Vagina (tissue), 2 donors: Measurements from ENCODE around the gene OR2V1. TPM values are rescaled to one million over a fixed set of nuclear protein-coding genes. Genes with fewer than 3 reads are reported as not detected.

Experiments
- DNase-seq, 2 donors: peaks; one replicate each; pipeline ENCODE4 v3.0.0-alpha.2; 2017; ENCODE audit errors: extremely low spot score in 2 of 2
- H3K27ac ChIP-seq: fragments of 200-600 bp; sonication (generic); one replicate; pipeline ENCODE4 v1.5.1; 2019
- H3K27me3 ChIP-seq: fragments of 200-600 bp; sonication (generic); one replicate; pipeline ENCODE4 v1.5.1; 2019
- H3K36me3 ChIP-seq, 2 donors: fragments of 200-600 bp; sonication (generic); one replicate each; pipeline ENCODE4 v1.5.1; 2017 to 2019
- H3K4me1 ChIP-seq: fragments of 200-600 bp; sonication (generic); one replicate; pipeline ENCODE4 v1.5.1; 2019
- H3K4me3 ChIP-seq, 2 donors: fragments of 200-600 bp; sonication (generic); 1 replicate in 1 of 2; 2 replicates in 1 of 2; pipeline ENCODE4 v1.5.1; 2016 to 2019
- H3K9me3 ChIP-seq: fragments of 200-600 bp; sonication (generic); one replicate; pipeline ENCODE4 v1.5.1; 2019
- CTCF ChIP-seq, 3 experiments: fragments of 450-650 bp in 2 of 3; fragments of 200-600 bp in 1 of 3; sonication (generic) in 1 of 3; IDR thresholded peaks; one replicate each; pipeline ENCODE4 v1.5.1; 2017 to 2019; ENCODE audit warnings: antibody characterized with exemption in 3 of 3, mild to moderate bottlenecking in 2 of 3, moderate library complexity in 2 of 3
- POLR2A ChIP-seq, 2 donors: fragments of 450-650 bp; IDR thresholded peaks; one replicate each; pipeline ENCODE4 v1.6.1; 2017; ENCODE audit warnings: antibody characterized with exemption in 2 of 2, mild to moderate bottlenecking in 2 of 2, moderate library complexity in 2 of 2
- POLR2AphosphoS5 ChIP-seq, 2 donors: sonication (generic); formaldehyde crosslinking; IDR thresholded peaks; one replicate each; pipeline ENCODE4 v1.9.0; 2017; ENCODE audit warnings: antibody characterized with exemption in 2 of 2, mild to moderate bottlenecking in 2 of 2, low read depth in 1 of 2; ENCODE audit not compliant: insufficient read depth in 1 of 2
- intact Hi-C: fragments of 100-400 bp; cut with DNase I; formaldehyde crosslinking; loops from one replicate; pipeline ENCODE4 v1.15.1; 2023
- total RNA-seq: library from RNA; depleted of rRNA; stranded (reverse); fragments of >200 nt; gene quantifications from one replicate; pipeline ENCODE4 v1.2.3, GENCODE V29; 2016

Gene OR2V1
- total RNA-seq, 1 donor from 2014 or later: not detected

DNA sequence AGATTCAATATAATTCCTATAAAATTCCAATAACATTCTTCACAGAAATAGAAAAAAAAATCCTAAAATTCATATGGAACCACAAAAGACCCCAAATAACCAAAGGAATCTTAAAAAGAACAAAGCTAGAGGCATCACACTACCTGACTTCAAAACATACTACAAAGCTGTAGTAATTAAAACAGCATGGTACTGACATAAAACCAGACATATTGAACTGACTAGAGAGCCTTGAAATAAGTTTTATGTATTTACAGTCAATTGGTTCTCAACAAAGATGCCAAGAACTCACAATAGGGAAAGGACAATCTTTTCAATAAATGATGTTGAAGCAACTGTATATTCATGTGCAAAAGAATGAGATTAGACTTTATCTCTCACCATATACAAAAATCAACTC lies 54.0 kb downstream of the OR2V1 start:
- intact Hi-C loops: no loop called here
- TF ChIP-seq POLR2A (IDR thresholded peaks at IDR 0.05): no peak
- no peak for TF ChIP-seq POLR2AphosphoS5 (IDR thresholded peaks at IDR 0.05; ENCODE audit: insufficient read depth in 1 of 2, low read depth in 1 of 2)
- TF ChIP-seq CTCF (IDR thresholded peaks at IDR 0.05): no peak

More for the DNA sequence above, 54.0 kb downstream of the OR2V1 start:
- no peaks in the 10 kb centered on the region for H3K9me3 ChIP-seq
- H3K27ac ChIP-seq: no peak overlapping the region
- no peaks in the 10 kb centered on the region for H3K4me1 ChIP-seq
- no peak overlapping the region for H3K4me3 ChIP-seq
- no peaks in the 10 kb centered on the region for H3K36me3 ChIP-seq
- no peaks in the 10 kb centered on the region for H3K27me3 ChIP-seq
- DNase-seq: no peak

Other genes starting within 250 kb of the OR2V1 start
- not detected for gene BTNL8, start 232.0 kb downstream of the OR2V1 start, total RNA-seq
- gene BTNL3, start 142.3 kb downstream of the OR2V1 start, total RNA-seq: not detected
- 34.1 TPM for gene BTNL9, start 90.9 kb downstream of the OR2V1 start, total RNA-seq
- not detected for gene OR2V2, start 16.4 kb upstream of the OR2V1 start, total RNA-seq
- 21.6 TPM for gene TRIM7, start 74.0 kb upstream of the OR2V1 start, total RNA-seq
- gene TRIM41, start 92.1 kb upstream of the OR2V1 start, total RNA-seq: 7.9 TPM
- 3,043 TPM for gene RACK1, start 112.7 kb upstream of the OR2V1 start, total RNA-seq
- 17.2 TPM for gene TRIM52, start 130.0 kb upstream of the OR2V1 start, total RNA-seq
- gene OR4F3, start 236.1 kb upstream of the OR2V1 start, total RNA-seq: not detected